ENCODE results near the gene PCMT1. TPM values are rescaled to one million over a fixed set of nuclear protein-coding genes. Genes with fewer than 3 reads are reported as not detected.

The PCMT1 gene
- total and polyA plus RNA-seq, 2 of the 4 experiments (the other 2 are of a cell fraction): 101 to 109 TPM

DNA sequence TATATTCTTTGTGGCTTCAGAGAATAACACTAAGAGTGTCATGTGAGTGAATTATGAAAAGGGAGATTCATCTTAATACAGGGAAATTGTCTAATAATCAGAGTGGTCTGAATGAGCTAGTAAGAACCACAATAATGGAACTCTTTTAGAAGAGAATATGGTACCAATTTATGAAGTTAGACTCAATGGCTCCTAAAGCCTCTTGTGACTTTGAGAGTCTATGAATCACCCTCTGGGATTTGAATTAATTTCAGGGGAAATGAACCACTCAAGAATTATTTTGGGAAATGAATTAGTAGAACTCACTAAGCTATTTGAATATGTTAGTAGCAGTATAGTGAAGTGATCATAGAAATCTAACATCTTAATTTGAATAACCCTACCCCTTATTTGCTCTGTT, 14.3 kb downstream of the PCMT1 start:
- Histone ChIP-seq H4K5ac (ENCODE audit: low read depth, low read length) (no peak overlapping the region), H2AK5ac (ENCODE audit: low read depth, low read length) (no peak overlapping the region), H3K9me1 (ENCODE audit: insufficient read depth, low read length) (no peaks in the 10 kb centered on the region), H3K18ac (ENCODE audit: low read depth, low read length) (no peak overlapping the region), H3K4ac (ENCODE audit: low read depth, low read length) (no peak overlapping the region), H3K4me2 (ENCODE audit: low read depth, low read length) (no peak overlapping the region), H3K79me1 (ENCODE audit: low read depth in 1 of 2, low read length in 2 of 2) (peaks cover 17 to 31% of the 10 kb centered on the region in 2 experiments), H4K20me1 (ENCODE audit: insufficient read depth, low read length) (no peaks in the 10 kb centered on the region), H3K56ac (ENCODE audit: extremely low read depth, insufficient read depth, low read length) (no peak overlapping the region), H4K91ac (ENCODE audit: insufficient read depth, low read depth, low read length) (no peak overlapping the region), H2AK9ac (replicated peaks; ENCODE audit: low read depth, low read length, poor library complexity) (no peak overlapping the region), H4K8ac (ENCODE audit: low read depth in 2 of 2, low read length in 2 of 2) (no peak overlapping the region), H2BK20ac (ENCODE audit: low read depth, low read length) (no peak overlapping the region), H2BK120ac (ENCODE audit: low read depth, low read length) (no peak overlapping the region), H3K4me3 (ENCODE audit: insufficient read depth, low read depth, low read length) (no peak overlapping the region), H3K27me3 (ENCODE audit: control insufficient read depth, insufficient read depth, low read length) (no peaks in the 10 kb centered on the region), H3K9me3 (ENCODE audit: control insufficient read depth, insufficient read depth, low read length) (0 out of 2 replicates have a peak, but pooled peaks cover 3% of the 10 kb centered on the region), H2AFZ (replicated peaks; ENCODE audit: low read length, poor library complexity) (no peak overlapping the region), H3K4me1 (ENCODE audit: control insufficient read depth, insufficient read depth, low read length) (no peaks in the 10 kb centered on the region), H2BK5ac (ENCODE audit: low read depth, low read length, poor library complexity, severe bottlenecking) (no peak overlapping the region), H3K36me3 (ENCODE audit: control insufficient read depth, insufficient read depth, low read length) (peaks cover 4% of the 10 kb centered on the region; the same call in 1 of the 2 replicates), H3K27ac (ENCODE audit: insufficient read depth, low read length) (no peak overlapping the region), H3K14ac (replicated peaks; ENCODE audit: low read depth, low read length) (no peak overlapping the region), H3K9ac (ENCODE audit: low read depth, low read length) (no peak overlapping the region), H3K23ac (ENCODE audit: low read depth, low read length) (no peak overlapping the region), H2BK15ac (ENCODE audit: low read depth, low read length) (no peak overlapping the region)
- intact Hi-C loops (cut with micrococcal nuclease): no loop called here
- TF ChIP-seq FOS (IDR thresholded peaks at IDR 0.05; ENCODE audit: low read depth, low read length) (no peak), CEBPB (IDR thresholded peaks at IDR 0.05; ENCODE audit: low read depth, low read length) (no peak), CHD1 (IDR thresholded peaks at IDR 0.05; ENCODE audit: low read depth, low read length) (no peak)
- TF ChIP-seq, protein P1, sequence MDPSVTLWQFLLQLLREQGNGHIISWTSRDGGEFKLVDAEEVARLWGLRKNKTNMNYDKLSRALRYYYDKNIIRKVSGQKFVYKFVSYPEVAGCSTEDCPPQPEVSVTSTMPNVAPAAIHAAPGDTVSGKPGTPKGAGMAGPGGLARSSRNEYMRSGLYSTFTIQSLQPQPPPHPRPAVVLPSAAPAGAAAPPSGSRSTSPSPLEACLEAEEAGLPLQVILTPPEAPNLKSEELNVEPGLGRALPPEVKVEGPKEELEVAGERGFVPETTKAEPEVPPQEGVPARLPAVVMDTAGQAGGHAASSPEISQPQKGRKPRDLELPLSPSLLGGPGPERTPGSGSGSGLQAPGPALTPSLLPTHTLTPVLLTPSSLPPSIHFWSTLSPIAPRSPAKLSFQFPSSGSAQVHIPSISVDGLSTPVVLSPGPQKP (IDR thresholded peaks at IDR 0.05; ENCODE audit: borderline replicate concordance, low read depth, low read length): no peak
- DNase-seq (no peak), ATAC-seq (ENCODE audit: low read depth) (no peak)
- POLR2A ChIA-PET (ENCODE audit: unreplicated experiment): no interaction called here
- in situ Hi-C loops (cut with MboI; ENCODE audit: low sequenced_read_pairs): no loop called here
- dilution Hi-C loops (cut with HindIII; ENCODE audit: low sequenced_read_pairs, unreplicated experiment): no loop called here
- no TSS peak for BruUV-seq (replicated peaks)
- CTCF ChIA-PET: no interaction called here
